Liver (tissue), 9 donors: Measurements from ENCODE around the gene SRRM3. TPM values are rescaled to one million over a fixed set of nuclear protein-coding genes. Genes with fewer than 3 reads are reported as not detected.

Experiments used
- DNase-seq: peaks from one replicate; pipeline ENCODE4 v3.0.0-alpha.2; 2017; ENCODE audit warnings: low spot score
- H3K27ac ChIP-seq, 2 donors: one replicate each; pipeline ENCODE4 v1.7.0; 2013; ENCODE audit warnings: inconsistent platforms in 2 of 2, low read length in 2 of 2, control low read depth in 1 of 2, low read depth in 1 of 2, mild to moderate bottlenecking in 1 of 2
- H3K27me3 ChIP-seq, 4 donors: one replicate each; pipeline versions ENCODE4 v1.6.1 to v1.7.0; 2013; ENCODE audit warnings: low read length in 3 of 4, inconsistent platforms in 1 of 4, mild to moderate bottlenecking in 1 of 4, moderate library complexity in 1 of 4; ENCODE audit not compliant: control insufficient read depth in 4 of 4, insufficient read depth in 4 of 4
- H3K36me3 ChIP-seq, 4 donors: one replicate each; pipeline versions ENCODE4 v1.6.1 to v1.7.0; 2013; ENCODE audit warnings: low read length in 3 of 4, mild to moderate bottlenecking in 3 of 4, low read depth in 1 of 4, moderate library complexity in 1 of 4; ENCODE audit not compliant: control insufficient read depth in 4 of 4, insufficient read depth in 3 of 4
- H3K4me1 ChIP-seq, 4 donors: one replicate each; pipeline versions ENCODE4 v1.6.1 to v1.7.0; 2013; ENCODE audit warnings: low read length in 3 of 4, mild to moderate bottlenecking in 3 of 4, moderate library complexity in 1 of 4; ENCODE audit not compliant: control insufficient read depth in 4 of 4, insufficient read depth in 4 of 4
- H3K4me3 ChIP-seq, 3 donors: one replicate each; pipeline versions ENCODE4 v1.6.1 to v1.7.0; 2013; ENCODE audit warnings: low read length in 3 of 3, control low read depth in 1 of 3, low read depth in 1 of 3, mild to moderate bottlenecking in 1 of 3
- H3K9ac ChIP-seq, 2 donors: one replicate each; pipeline ENCODE4 v1.7.0; 2013; ENCODE audit warnings: low read length in 2 of 2, mild to moderate bottlenecking in 2 of 2, moderate library complexity in 2 of 2, control low read depth in 1 of 2, low read depth in 1 of 2
- H3K9me3 ChIP-seq, 4 donors: one replicate each; pipeline versions ENCODE4 v1.6.1 to v1.7.0; 2013; ENCODE audit warnings: low read length in 3 of 4; ENCODE audit not compliant: control insufficient read depth in 4 of 4
- EGR1 ChIP-seq, 2 donors: IDR thresholded peaks; 2 replicates each; pipeline ENCODE4 v1.6.1; 2016 to 2018; ENCODE audit warnings: antibody characterized with exemption in 2 of 2, low read depth in 2 of 2
- FOXA1 ChIP-seq: IDR thresholded peaks from 2 replicates; pipeline ENCODE4 v1.6.1; 2016; ENCODE audit warnings: antibody characterized with exemption
- FOXA2 ChIP-seq: IDR thresholded peaks from 2 replicates; pipeline ENCODE4 v1.6.1; 2016; ENCODE audit warnings: antibody characterized with exemption
- GABPA ChIP-seq, 2 donors: IDR thresholded peaks in 1 of 2; conservative IDR thresholded peaks in 1 of 2; 2 replicates each; pipeline ENCODE4 v1.6.1; 2016; ENCODE audit warnings: antibody characterized with exemption in 2 of 2, mild to moderate bottlenecking in 1 of 2, moderate library complexity in 1 of 2
- JUND ChIP-seq, 2 donors: IDR thresholded peaks; 2 replicates each; pipeline ENCODE4 v1.6.1; 2016; ENCODE audit warnings: antibody characterized with exemption in 2 of 2
- NR2F2 ChIP-seq: IDR thresholded peaks from 2 replicates; pipeline ENCODE4 v1.6.1; 2016; ENCODE audit warnings: antibody characterized with exemption
- TAF1 ChIP-seq: conservative IDR thresholded peaks from 2 replicates; pipeline ENCODE4 v1.6.1; 2016; ENCODE audit warnings: antibody characterized with exemption, mild to moderate bottlenecking
- YY1 ChIP-seq: IDR thresholded peaks from 2 replicates; pipeline ENCODE4 v1.6.1; 2016; ENCODE audit warnings: antibody characterized with exemption, mild to moderate bottlenecking
- WGBS: extraction: QIAGEN DNeasy Blood & Tissue Kit; methylation state at CpG from one replicate; pipeline ENCODE4 v1.1.7; 2013; 5-methylcytosine and 5-hydroxymethylcytosine counted together
- polyA plus RNA-seq, 2 donors: library from polyadenylated mRNA; stranded (reverse) in 1 of 2; unstranded in 1 of 2; fragments of 200-250 nt in 1 of 2; fragments of >200 nt in 1 of 2; fragmentation: Nextera tagmentation in 1 of 2; extraction: Ambion mirVana in 1 of 2; gene quantifications; one replicate each; pipeline versions ENCODE4 v1.2.1 to v1.2.3, GENCODE V29; 2013 to 2015
- total RNA-seq, 2 donors: library from RNA; depleted of rRNA; stranded (reverse); fragments of >200 nt; gene quantifications; one replicate each; pipeline ENCODE4 v1.2.3, GENCODE V29; 2014
- TF ChIP-seq, protein P1 (sequence below): IDR thresholded peaks from 2 replicates; pipeline ENCODE4 v1.6.1; 2016; ENCODE audit warnings: antibody characterized with exemption, mild to moderate bottlenecking
- TF ChIP-seq, protein P2 (sequence below): fragments of 150-350 bp; IDR thresholded peaks from 2 replicates; pipeline ENCODE4 v1.5.1; 2017; ENCODE audit warnings: improper control_type of control experiment, low read depth, low read length; ENCODE audit not compliant: missing input control
- TF ChIP-seq, protein P3 (sequence below): IDR thresholded peaks from 2 replicates; pipeline ENCODE4 v1.6.1; 2016; ENCODE audit warnings: antibody characterized with exemption
- TF ChIP-seq, protein P4 (sequence below): IDR thresholded peaks from 2 replicates; pipeline ENCODE4 v1.6.1; 2016; ENCODE audit warnings: antibody characterized with exemption
- donor health status: healthy.
- donor health status: healthy.
- donor health status: healthy.
- donor health status: healthy.
- donor health status: healthy.

The SRRM3 gene
- total and polyA plus RNA-seq, 4 donors, result 0.08 to 0.16 TPM; not detected in 2

- TF ChIP-seq, protein P1, sequence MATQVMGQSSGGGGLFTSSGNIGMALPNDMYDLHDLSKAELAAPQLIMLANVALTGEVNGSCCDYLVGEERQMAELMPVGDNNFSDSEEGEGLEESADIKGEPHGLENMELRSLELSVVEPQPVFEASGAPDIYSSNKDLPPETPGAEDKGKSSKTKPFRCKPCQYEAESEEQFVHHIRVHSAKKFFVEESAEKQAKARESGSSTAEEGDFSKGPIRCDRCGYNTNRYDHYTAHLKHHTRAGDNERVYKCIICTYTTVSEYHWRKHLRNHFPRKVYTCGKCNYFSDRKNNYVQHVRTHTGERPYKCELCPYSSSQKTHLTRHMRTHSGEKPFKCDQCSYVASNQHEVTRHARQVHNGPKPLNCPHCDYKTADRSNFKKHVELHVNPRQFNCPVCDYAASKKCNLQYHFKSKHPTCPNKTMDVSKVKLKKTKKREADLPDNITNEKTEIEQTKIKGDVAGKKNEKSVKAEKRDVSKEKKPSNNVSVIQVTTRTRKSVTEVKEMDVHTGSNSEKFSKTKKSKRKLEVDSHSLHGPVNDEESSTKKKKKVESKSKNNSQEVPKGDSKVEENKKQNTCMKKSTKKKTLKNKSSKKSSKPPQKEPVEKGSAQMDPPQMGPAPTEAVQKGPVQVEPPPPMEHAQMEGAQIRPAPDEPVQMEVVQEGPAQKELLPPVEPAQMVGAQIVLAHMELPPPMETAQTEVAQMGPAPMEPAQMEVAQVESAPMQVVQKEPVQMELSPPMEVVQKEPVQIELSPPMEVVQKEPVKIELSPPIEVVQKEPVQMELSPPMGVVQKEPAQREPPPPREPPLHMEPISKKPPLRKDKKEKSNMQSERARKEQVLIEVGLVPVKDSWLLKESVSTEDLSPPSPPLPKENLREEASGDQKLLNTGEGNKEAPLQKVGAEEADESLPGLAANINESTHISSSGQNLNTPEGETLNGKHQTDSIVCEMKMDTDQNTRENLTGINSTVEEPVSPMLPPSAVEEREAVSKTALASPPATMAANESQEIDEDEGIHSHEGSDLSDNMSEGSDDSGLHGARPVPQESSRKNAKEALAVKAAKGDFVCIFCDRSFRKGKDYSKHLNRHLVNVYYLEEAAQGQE, result no peak
- no peak for TF ChIP-seq EGR1 (IDR thresholded peaks at IDR 0.05; ENCODE audit: low read depth in 2 of 2)
Measured at GRCh38 chr7:76198202-76198601, 3.5 kb upstream of the SRRM3 start (continued).

GRCh38 chr7:76202666-76203030, 952 bp downstream of the SRRM3 start:
- H3K27ac ChIP-seq, result no peak overlapping the region
- peaks cover 0 to 4% (median 1%) of the 10 kb centered on the region in 4 donors for H3K4me1 ChIP-seq
- H3K4me3 ChIP-seq, result no peak overlapping the region
- H3K36me3 ChIP-seq, result no peaks in the 10 kb centered on the region
- no peak overlapping the region for H3K9ac ChIP-seq
- peaks cover 0 to 2% (median 0%) of the 10 kb centered on the region in 4 donors for H3K27me3 ChIP-seq
- TF ChIP-seq, protein P2, sequence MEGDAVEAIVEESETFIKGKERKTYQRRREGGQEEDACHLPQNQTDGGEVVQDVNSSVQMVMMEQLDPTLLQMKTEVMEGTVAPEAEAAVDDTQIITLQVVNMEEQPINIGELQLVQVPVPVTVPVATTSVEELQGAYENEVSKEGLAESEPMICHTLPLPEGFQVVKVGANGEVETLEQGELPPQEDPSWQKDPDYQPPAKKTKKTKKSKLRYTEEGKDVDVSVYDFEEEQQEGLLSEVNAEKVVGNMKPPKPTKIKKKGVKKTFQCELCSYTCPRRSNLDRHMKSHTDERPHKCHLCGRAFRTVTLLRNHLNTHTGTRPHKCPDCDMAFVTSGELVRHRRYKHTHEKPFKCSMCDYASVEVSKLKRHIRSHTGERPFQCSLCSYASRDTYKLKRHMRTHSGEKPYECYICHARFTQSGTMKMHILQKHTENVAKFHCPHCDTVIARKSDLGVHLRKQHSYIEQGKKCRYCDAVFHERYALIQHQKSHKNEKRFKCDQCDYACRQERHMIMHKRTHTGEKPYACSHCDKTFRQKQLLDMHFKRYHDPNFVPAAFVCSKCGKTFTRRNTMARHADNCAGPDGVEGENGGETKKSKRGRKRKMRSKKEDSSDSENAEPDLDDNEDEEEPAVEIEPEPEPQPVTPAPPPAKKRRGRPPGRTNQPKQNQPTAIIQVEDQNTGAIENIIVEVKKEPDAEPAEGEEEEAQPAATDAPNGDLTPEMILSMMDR, result no peak
- TF ChIP-seq NR2F2, result no peak
- TF ChIP-seq EGR1 (IDR thresholded peaks at IDR 0.05; ENCODE audit: low read depth in 2 of 2), result no peak
- TF ChIP-seq FOXA1, result no peak
- TF ChIP-seq YY1, result no peak
- no peak for TF ChIP-seq GABPA (IDR thresholded peaks at IDR 0.05 in 1 of 2, conservative IDR thresholded peaks at IDR 0.05 in 1 of 2)
- no peak for TF ChIP-seq JUND (IDR thresholded peaks at IDR 0.05)
- TF ChIP-seq, protein P3, sequence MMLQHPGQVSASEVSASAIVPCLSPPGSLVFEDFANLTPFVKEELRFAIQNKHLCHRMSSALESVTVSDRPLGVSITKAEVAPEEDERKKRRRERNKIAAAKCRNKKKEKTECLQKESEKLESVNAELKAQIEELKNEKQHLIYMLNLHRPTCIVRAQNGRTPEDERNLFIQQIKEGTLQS, result no peak
- TF ChIP-seq, protein P4, sequence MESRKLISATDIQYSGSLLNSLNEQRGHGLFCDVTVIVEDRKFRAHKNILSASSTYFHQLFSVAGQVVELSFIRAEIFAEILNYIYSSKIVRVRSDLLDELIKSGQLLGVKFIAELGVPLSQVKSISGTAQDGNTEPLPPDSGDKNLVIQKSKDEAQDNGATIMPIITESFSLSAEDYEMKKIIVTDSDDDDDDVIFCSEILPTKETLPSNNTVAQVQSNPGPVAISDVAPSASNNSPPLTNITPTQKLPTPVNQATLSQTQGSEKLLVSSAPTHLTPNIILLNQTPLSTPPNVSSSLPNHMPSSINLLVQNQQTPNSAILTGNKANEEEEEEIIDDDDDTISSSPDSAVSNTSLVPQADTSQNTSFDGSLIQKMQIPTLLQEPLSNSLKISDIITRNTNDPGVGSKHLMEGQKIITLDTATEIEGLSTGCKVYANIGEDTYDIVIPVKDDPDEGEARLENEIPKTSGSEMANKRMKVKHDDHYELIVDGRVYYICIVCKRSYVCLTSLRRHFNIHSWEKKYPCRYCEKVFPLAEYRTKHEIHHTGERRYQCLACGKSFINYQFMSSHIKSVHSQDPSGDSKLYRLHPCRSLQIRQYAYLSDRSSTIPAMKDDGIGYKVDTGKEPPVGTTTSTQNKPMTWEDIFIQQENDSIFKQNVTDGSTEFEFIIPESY, result no peak
- TF ChIP-seq, protein P1, result no peak
- TF ChIP-seq TAF1, result no peak
- no peak for TF ChIP-seq FOXA2
- no peak for DNase-seq
- 32% methylated on average over 8 of the region's 8 CpGs for WGBS
- H3K9me3 ChIP-seq, result no peaks in the 10 kb centered on the region
